ENCODE measurements around the gene BLNK.

Gene BLNK

GRCh38 chr10:96288151-96288621 is 16.8 kb upstream of the BLNK start:
- DNase-seq (ENCODE audit: low read depth in 2 of 2): no peak

GRCh38 chr10:96287392-96288105 is 16.2 kb upstream of the BLNK start:
- no peak for DNase-seq (ENCODE audit: low read depth in 2 of 2)

GRCh38 chr10:96285331-96285752 is 14.0 kb upstream of the BLNK start:
- DNase-seq (ENCODE audit: low read depth in 2 of 2): no peak

GRCh38 chr10:96283756-96284155 is 12.4 kb upstream of the BLNK start:
- no peak for DNase-seq (ENCODE audit: low read depth in 2 of 2)

GRCh38 chr10:96283351-96283750 is 12.0 kb upstream of the BLNK start:
- DNase-seq (ENCODE audit: low read depth in 2 of 2): no peak

GRCh38 chr10:96281444-96282029 is 10.2 kb upstream of the BLNK start:
- no peak for DNase-seq (ENCODE audit: low read depth in 2 of 2)

- no peak for DNase-seq (ENCODE audit: low read depth in 2 of 2)
Measured at GRCh38 chr10:96280859-96281258, 9.5 kb upstream of the BLNK start.

- DNase-seq (ENCODE audit: low read depth in 2 of 2): no peak
Measured at GRCh38 chr10:96279191-96279641, 7.8 kb upstream of the BLNK start.

GRCh38 chr10:96276831-96277230 is 5.5 kb upstream of the BLNK start:
- no peak for DNase-seq (ENCODE audit: low read depth in 2 of 2)

GRCh38 chr10:96276426-96276825 is 5.1 kb upstream of the BLNK start:
- no peak for DNase-seq (ENCODE audit: low read depth in 2 of 2)

- DNase-seq (ENCODE audit: low read depth in 2 of 2): no peak
Measured at GRCh38 chr10:96275685-96276418, 4.5 kb upstream of the BLNK start.

- DNase-seq (ENCODE audit: low read depth in 2 of 2): no peak
Measured at GRCh38 chr10:96272316-96273280, 1.2 kb upstream of the BLNK start.

GRCh38 chr10:96270571-96270970 is 798 bp downstream of the BLNK start:
- no peak for DNase-seq (ENCODE audit: low read depth in 2 of 2)

- DNase-seq (ENCODE audit: low read depth in 2 of 2): no peak
Measured at GRCh38 chr10:96269438-96270300, 1.7 kb downstream of the BLNK start.

- no peak for DNase-seq (ENCODE audit: low read depth in 2 of 2)
Measured at GRCh38 chr10:96268341-96268909, 2.9 kb downstream of the BLNK start.

GRCh38 chr10:96267234-96267705 is 4.1 kb downstream of the BLNK start:
- DNase-seq (ENCODE audit: low read depth in 2 of 2): no peak

GRCh38 chr10:96266118-96266770 is 5.1 kb downstream of the BLNK start:
- DNase-seq (ENCODE audit: low read depth in 2 of 2): no peak

- no peak for DNase-seq (ENCODE audit: low read depth in 2 of 2)
Measured at GRCh38 chr10:96264938-96265337, 6.4 kb downstream of the BLNK start.

- no peak for DNase-seq (ENCODE audit: low read depth in 2 of 2)
Measured at GRCh38 chr10:96263669-96264068, 7.7 kb downstream of the BLNK start.

GRCh38 chr10:96263176-96263575 is 8.2 kb downstream of the BLNK start:
- DNase-seq (ENCODE audit: low read depth in 2 of 2): no peak
